Nephron (organoid): ENCODE data around the gene BLMH.
A peak's percentile ranks its signal among the peaks of the same experiment; 100 is the strongest.

ENCODE experiments used
- H3K27ac Mint-ChIP-seq, 3 experiments: 2 replicates each; pipeline ENCODE4 v1.8.0; 2020; ENCODE audit warnings: mixed read lengths in 3 of 3, mild to moderate bottlenecking in 2 of 3, moderate library complexity in 1 of 3
- H3K27me3 Mint-ChIP-seq: 2 replicates; pipeline ENCODE4 v1.8.0; 2021; ENCODE audit warnings: low read depth, mild to moderate bottlenecking, moderate library complexity, mixed read lengths
- H3K36me3 Mint-ChIP-seq: 2 replicates; pipeline ENCODE4 v1.8.0; 2020; ENCODE audit warnings: low read depth, mixed read lengths
- H3K4me1 Mint-ChIP-seq: 2 replicates; pipeline ENCODE4 v1.8.0; 2020; ENCODE audit warnings: mixed read lengths
- H3K4me3 Mint-ChIP-seq, 3 experiments: 2 replicates each; pipeline ENCODE4 v1.8.0; 2020; ENCODE audit warnings: mild to moderate bottlenecking in 3 of 3, mixed read lengths in 3 of 3, moderate library complexity in 2 of 3
- H3K9me3 Mint-ChIP-seq: 2 replicates; pipeline ENCODE4 v1.8.0; 2020; ENCODE audit warnings: mixed read lengths
- CTCF ChIP-seq, 3 experiments: fragments of 200-600 bp; sonication (generic); IDR thresholded peaks; one replicate each; pipeline ENCODE4 v1.5.0; 2021; ENCODE audit warnings: antibody characterized with exemption in 3 of 3; ENCODE audit not compliant: unreplicated experiment in 3 of 3

BLMH gene

GRCh38 chr17:30334421-30334820 is 42.7 kb upstream of the BLMH start:
- Mint-ChIP-seq H3K27ac (no peak overlapping the region), H3K4me3 (no peak overlapping the region), H3K27me3 (peaks cover 3% of the 10 kb centered on the region), H3K4me1 (peaks cover 14% of the 10 kb centered on the region), H3K36me3 (no peaks in the 10 kb centered on the region), H3K9me3 (no peaks in the 10 kb centered on the region)
- TF ChIP-seq CTCF (IDR thresholded peaks at IDR 0.05; ENCODE audit: unreplicated experiment in 3 of 3) = no peak

GRCh38 chr17:30333503-30334360 is 42.0 kb upstream of the BLMH start, which contains the start of gene TMIGD1:
Gene TMIGD1, minus strand, starts transcription at chr17:30334057. Its CDS starts 1,924 bp downstream, at chr17:30332133.
- H3K4me3 Mint-ChIP-seq = no peak within 1 kb of the TSS
- H3K9me3 Mint-ChIP-seq = no peaks in the 10 kb centered on the region
- no peaks in the 10 kb centered on the region for H3K36me3 Mint-ChIP-seq
- peak within 1 kb of the TSS; percentile 50 to 89 (median 80) for H3K27ac Mint-ChIP-seq
- peaks cover 3% of the 10 kb centered on the region for H3K27me3 Mint-ChIP-seq
- peaks cover 14% of the 10 kb centered on the region for H3K4me1 Mint-ChIP-seq
- TF ChIP-seq CTCF (IDR thresholded peaks at IDR 0.05; ENCODE audit: unreplicated experiment in 3 of 3) = no peak

- H3K27me3 Mint-ChIP-seq = peaks cover 3% of the 10 kb centered on the region
- peak overlapping the region in 1 of 3 experiments; percentile 18 for H3K4me3 Mint-ChIP-seq
- H3K36me3 Mint-ChIP-seq = no peaks in the 10 kb centered on the region
- H3K27ac Mint-ChIP-seq = peak overlapping the region; percentile 50 to 89 (median 58)
- no peaks in the 10 kb centered on the region for H3K9me3 Mint-ChIP-seq
- no peak for TF ChIP-seq CTCF (IDR thresholded peaks at IDR 0.05; ENCODE audit: unreplicated experiment in 3 of 3)
- H3K4me1 Mint-ChIP-seq = peaks cover 14% of the 10 kb centered on the region
Measured at GRCh38 chr17:30332057-30332542, 40.4 kb upstream of the BLMH start.

GRCh38 chr17:30326809-30327208 is 35.1 kb upstream of the BLMH start:
- TF ChIP-seq CTCF (IDR thresholded peaks at IDR 0.05; ENCODE audit: unreplicated experiment in 3 of 3) = no peak
- Mint-ChIP-seq H3K36me3 (no peaks in the 10 kb centered on the region), H3K4me3 (no peak overlapping the region), H3K9me3 (no peaks in the 10 kb centered on the region), H3K27me3 (peaks cover 3% of the 10 kb centered on the region), H3K27ac (no peak overlapping the region), H3K4me1 (peaks cover under 1% of the 10 kb centered on the region)

- Mint-ChIP-seq H3K27me3 (no peaks in the 10 kb centered on the region), H3K27ac (no peak overlapping the region), H3K36me3 (no peaks in the 10 kb centered on the region), H3K4me1 (no peaks in the 10 kb centered on the region), H3K9me3 (no peaks in the 10 kb centered on the region), H3K4me3 (no peak overlapping the region)
- no peak for TF ChIP-seq CTCF (IDR thresholded peaks at IDR 0.05; ENCODE audit: unreplicated experiment in 3 of 3)
Measured at GRCh38 chr17:30324723-30325122, 33.0 kb upstream of the BLMH start.
